ENCODE results near the gene KCNH2. TPM values are rescaled to one million over a fixed set of nuclear protein-coding genes. Genes with fewer than 3 reads are reported as not detected.

The KCNH2 gene
- polyA plus RNA-seq, 3 donors: not detected

DNA sequence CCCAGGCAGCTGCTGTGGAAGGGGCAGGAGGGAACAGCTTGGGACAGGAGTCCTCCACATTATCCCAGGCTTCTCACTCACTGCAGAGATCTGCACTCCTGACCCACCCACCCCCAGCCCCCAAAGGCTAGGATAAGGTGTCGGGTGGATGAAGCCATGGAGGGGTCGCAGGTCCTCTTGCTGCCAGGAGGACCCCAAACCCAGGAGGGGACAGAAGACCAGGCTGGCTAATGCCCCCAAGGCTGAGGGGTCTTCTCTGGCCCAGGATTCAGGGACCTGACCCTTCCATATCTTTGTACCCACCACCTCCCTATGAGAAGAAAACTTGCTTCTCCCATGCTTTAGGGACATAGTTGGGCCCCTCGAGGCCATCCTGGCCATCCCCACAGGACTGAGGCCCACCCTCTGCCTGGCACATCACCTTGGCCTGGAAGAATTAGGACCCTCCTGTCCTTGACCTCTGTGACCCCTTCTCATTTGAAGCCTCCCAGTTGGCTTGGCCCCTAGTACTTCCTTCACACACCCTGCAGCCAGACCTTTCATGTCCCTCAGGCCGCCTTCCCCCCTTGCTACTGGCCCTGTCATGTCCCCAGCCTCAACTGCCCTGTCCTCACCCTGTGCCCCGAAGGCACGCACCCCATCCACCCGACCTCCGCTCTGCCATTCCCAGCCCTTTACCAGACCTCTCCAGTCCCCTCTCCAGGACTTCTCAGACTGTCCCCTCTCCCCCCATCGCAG, 21.6 kb downstream of the KCNH2 start:
- intact Hi-C loops (cut with micrococcal nuclease): no loop called here
- Histone ChIP-seq H3K36me3 (replicated peaks in 1 of 2; ENCODE audit: control insufficient read depth in 1 of 2, insufficient read depth in 2 of 2, low read length in 2 of 2) (no peaks in the 10 kb centered on the region), H3K9me3 (replicated peaks in 1 of 2; ENCODE audit: control insufficient read depth in 1 of 2, insufficient read depth in 1 of 2, low read length in 2 of 2) (no peaks in the 10 kb centered on the region), H3K4me3 (replicated peaks in 1 of 3; ENCODE audit: low read depth in 2 of 3, low read length in 3 of 3) (no peak overlapping the region), H3K79me2 (ENCODE audit: insufficient read depth, low read length) (no peaks in the 10 kb centered on the region), H2AFZ (ENCODE audit: insufficient read depth, low read depth, low read length, poor library complexity, severe bottlenecking) (no peak overlapping the region), H3K9ac (ENCODE audit: insufficient read depth, low read length, poor library complexity, severe bottlenecking) (no peak overlapping the region), H3K4me1 (ENCODE audit: control insufficient read depth in 1 of 2, insufficient read depth in 2 of 2, low read length in 2 of 2) (no peaks in the 10 kb centered on the region), H3K27ac (ENCODE audit: low read depth in 1 of 2, low read length in 2 of 2) (no peak overlapping the region), H3K4me2 (replicated peaks; ENCODE audit: extremely low read depth, low read length, poor library complexity, severe bottlenecking) (no peak overlapping the region), H3K27me3 (ENCODE audit: control insufficient read depth in 2 of 2, insufficient read depth in 2 of 2, low read length in 2 of 2) (peaks cover 2 to 51% of the 10 kb centered on the region in 2 donors), H4K20me1 (ENCODE audit: insufficient read depth, low read length) (no peaks in the 10 kb centered on the region)
- Mint-ChIP-seq H3K36me3 (peaks cover 0 to 7% of the 10 kb centered on the region in 2 donors), H3K27ac (no peak overlapping the region), H3K9me3 (peaks cover 0 to 13% (median 2%) of the 10 kb centered on the region in 7 donors), H3K27me3 (ENCODE audit: low read depth in 3 of 3) (peaks cover 45 to 69% (median 50%) of the 10 kb centered on the region in 3 donors), H3K4me3 (peak overlapping the region in 1 of 2 donors; percentile 72), H3K4me1 (peaks cover 5% of the 10 kb centered on the region)
- 93% methylated on average over 6 of the region's 9 CpGs for WGBS (ENCODE audit: insufficient coverage)
- DNase-seq: no peak
- TF ChIP-seq, protein P1, sequence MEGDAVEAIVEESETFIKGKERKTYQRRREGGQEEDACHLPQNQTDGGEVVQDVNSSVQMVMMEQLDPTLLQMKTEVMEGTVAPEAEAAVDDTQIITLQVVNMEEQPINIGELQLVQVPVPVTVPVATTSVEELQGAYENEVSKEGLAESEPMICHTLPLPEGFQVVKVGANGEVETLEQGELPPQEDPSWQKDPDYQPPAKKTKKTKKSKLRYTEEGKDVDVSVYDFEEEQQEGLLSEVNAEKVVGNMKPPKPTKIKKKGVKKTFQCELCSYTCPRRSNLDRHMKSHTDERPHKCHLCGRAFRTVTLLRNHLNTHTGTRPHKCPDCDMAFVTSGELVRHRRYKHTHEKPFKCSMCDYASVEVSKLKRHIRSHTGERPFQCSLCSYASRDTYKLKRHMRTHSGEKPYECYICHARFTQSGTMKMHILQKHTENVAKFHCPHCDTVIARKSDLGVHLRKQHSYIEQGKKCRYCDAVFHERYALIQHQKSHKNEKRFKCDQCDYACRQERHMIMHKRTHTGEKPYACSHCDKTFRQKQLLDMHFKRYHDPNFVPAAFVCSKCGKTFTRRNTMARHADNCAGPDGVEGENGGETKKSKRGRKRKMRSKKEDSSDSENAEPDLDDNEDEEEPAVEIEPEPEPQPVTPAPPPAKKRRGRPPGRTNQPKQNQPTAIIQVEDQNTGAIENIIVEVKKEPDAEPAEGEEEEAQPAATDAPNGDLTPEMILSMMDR (IDR thresholded peaks at IDR 0.05): no peak

DNA sequence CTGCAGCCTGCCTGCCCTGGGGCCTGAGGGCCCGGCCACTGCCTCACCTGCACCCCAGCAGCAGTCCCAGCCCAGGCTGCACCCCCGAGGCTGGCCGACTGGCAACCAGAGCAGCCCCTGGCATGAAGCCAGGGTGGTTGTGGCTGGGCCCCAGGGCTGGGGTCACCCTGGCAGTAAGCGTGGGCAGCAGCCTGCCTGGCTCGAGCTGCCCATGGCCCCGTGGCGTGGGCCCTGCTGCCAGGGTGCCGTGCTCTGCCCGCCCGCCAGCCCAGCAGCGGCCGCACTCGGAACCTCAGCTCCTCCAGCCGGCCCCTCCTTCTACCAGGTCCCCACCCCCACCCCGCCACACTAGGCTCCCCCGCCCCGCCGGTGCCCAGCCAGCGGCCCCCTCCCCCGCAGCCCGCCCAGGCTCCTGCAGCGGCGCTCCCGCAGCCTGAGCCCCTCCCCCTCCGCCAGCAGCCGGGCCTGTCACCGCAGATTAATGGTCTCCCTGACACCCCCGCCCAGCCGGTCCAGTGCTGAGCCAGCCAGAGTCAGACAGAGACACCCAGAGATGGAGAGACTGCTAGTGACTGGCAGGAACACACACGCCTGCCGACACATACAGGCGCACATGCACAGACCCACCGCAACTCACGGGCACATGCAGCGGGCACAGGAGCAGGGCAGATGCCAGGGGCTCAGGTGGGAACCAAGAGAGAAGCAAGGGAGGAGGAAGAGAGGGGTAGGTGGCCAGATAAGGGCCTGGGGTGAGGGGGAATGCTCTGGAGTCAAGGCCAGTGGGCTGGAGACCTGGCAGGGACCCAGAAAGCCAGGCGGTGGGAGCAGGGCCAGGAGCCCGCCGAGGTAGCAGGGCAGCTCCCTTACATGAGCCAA, 22.4 kb downstream of the KCNH2 start:
- WGBS (ENCODE audit: insufficient coverage): 18% methylated on average over 25 of the region's 38 CpGs
- H3K4me2 ChIP-seq (replicated peaks; ENCODE audit: extremely low read depth, low read length, poor library complexity, severe bottlenecking): no peak overlapping the region
- peak overlapping the region in 1 of 7 donors; percentile 31 for H3K27ac Mint-ChIP-seq

More for the DNA sequence above, 22.4 kb downstream of the KCNH2 start:
- Histone ChIP-seq H3K4me3 (replicated peaks in 1 of 3; ENCODE audit: low read depth in 2 of 3, low read length in 3 of 3) (no peak overlapping the region), H3K9me3 (replicated peaks in 1 of 2; ENCODE audit: control insufficient read depth in 1 of 2, insufficient read depth in 1 of 2, low read length in 2 of 2) (no peaks in the 10 kb centered on the region), H3K36me3 (replicated peaks in 1 of 2; ENCODE audit: control insufficient read depth in 1 of 2, insufficient read depth in 2 of 2, low read length in 2 of 2) (no peaks in the 10 kb centered on the region), H2AFZ (ENCODE audit: insufficient read depth, low read depth, low read length, poor library complexity, severe bottlenecking) (no peak overlapping the region), H3K9ac (ENCODE audit: insufficient read depth, low read length, poor library complexity, severe bottlenecking) (no peak overlapping the region), H4K20me1 (ENCODE audit: insufficient read depth, low read length) (no peaks in the 10 kb centered on the region), H3K79me2 (ENCODE audit: insufficient read depth, low read length) (no peaks in the 10 kb centered on the region), H3K4me1 (ENCODE audit: control insufficient read depth in 1 of 2, insufficient read depth in 2 of 2, low read length in 2 of 2) (no peaks in the 10 kb centered on the region), H3K27me3 (ENCODE audit: control insufficient read depth in 2 of 2, insufficient read depth in 2 of 2, low read length in 2 of 2) (peaks cover 2 to 48% of the 10 kb centered on the region in 2 donors), H3K27ac (ENCODE audit: low read depth in 1 of 2, low read length in 2 of 2) (no peak overlapping the region)
- peaks cover 5% of the 10 kb centered on the region for H3K4me1 Mint-ChIP-seq
- peaks cover 45 to 63% (median 46%) of the 10 kb centered on the region in 3 donors for H3K27me3 Mint-ChIP-seq (ENCODE audit: low read depth in 3 of 3)
- TF ChIP-seq, protein P1 (IDR thresholded peaks at IDR 0.05): no peak
- H3K4me3 Mint-ChIP-seq: peak overlapping the region in 1 of 2 donors; percentile 36
- no peak for DNase-seq
- H3K36me3 Mint-ChIP-seq: peaks cover 0 to 7% of the 10 kb centered on the region in 2 donors
- intact Hi-C loops (cut with micrococcal nuclease): no loop called here
- H3K9me3 Mint-ChIP-seq: peaks cover 0 to 13% (median 2%) of the 10 kb centered on the region in 7 donors
